Activated CD4-positive, alpha-beta T cell treated with anti-CD3 and anti-CD28 coated beads, Interleukin-2, amount 50 U/mL, for 16 hours (primary cell): ENCODE results near the gene RAB39A.
"Not testable (repeated sequence)": the region's sequence is repeated elsewhere in the genome, so short reads cannot be mapped to it uniquely, and the experiment has no call there.

Experiments
- DNase-seq: peaks from one replicate; pipeline ENCODE4 v3.0.0-alpha.2; 2020

Gene RAB39A, protein sequence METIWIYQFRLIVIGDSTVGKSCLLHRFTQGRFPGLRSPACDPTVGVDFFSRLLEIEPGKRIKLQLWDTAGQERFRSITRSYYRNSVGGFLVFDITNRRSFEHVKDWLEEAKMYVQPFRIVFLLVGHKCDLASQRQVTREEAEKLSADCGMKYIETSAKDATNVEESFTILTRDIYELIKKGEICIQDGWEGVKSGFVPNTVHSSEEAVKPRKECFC

DNA sequence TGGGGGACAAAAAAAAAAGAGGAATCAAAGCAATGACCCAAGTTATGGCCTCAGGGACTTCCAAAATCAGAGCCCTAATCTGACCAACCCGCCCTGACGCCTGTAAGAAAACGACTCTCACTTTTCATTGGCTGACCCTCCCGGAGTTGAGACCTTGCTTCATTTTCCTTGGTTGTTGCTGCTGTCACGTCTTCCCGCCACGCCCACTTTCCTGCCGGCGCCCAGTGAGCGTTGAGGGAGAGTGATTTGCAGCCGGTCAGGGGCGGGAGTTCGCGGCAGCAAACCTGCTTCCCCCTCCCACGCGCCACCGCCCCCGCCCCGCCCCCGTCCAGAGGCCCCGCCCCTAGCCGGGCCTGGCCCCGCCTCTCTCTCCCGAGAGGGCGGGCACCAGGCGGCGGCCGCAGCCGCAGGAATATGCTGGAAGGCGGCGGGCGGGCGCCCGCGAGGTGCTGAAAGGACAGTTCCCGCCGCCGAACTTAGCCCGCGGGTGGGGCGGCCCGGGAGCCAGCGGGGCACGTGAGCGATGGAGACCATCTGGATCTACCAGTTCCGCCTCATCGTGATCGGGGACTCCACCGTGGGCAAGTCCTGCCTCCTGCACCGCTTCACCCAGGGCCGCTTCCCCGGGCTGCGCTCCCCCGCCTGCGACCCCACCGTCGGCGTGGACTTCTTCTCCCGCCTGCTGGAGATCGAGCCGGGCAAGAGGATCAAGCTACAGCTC is at the start of gene RAB39A:
TSS of gene RAB39A (plus strand) at position 403 of the 721 bp plus-strand sequence. CDS start at position 524, 121 bp downstream.
- peak; percentile 91 for DNase-seq

DNA sequence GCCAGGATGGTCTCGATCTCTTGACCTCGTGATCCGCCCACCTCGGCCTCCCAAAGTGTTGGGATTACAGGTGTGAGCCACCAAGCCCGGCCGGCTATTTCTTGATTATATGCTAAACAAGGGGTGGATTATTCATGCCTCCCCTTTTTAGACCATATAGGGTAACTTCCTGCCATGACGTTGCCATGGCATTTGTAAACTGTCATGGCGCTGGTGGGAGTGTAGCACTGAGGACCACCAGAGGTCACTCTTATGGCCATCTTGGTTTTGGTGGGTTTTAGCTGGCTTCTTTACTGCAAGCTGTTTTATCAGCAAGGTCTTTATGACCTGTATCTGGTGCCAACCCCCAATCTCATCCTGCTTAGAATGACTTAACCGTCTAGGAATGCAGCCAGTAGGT is 46.8 kb upstream of the RAB39A start:
- DNase-seq: not testable (repeated sequence)

DNA sequence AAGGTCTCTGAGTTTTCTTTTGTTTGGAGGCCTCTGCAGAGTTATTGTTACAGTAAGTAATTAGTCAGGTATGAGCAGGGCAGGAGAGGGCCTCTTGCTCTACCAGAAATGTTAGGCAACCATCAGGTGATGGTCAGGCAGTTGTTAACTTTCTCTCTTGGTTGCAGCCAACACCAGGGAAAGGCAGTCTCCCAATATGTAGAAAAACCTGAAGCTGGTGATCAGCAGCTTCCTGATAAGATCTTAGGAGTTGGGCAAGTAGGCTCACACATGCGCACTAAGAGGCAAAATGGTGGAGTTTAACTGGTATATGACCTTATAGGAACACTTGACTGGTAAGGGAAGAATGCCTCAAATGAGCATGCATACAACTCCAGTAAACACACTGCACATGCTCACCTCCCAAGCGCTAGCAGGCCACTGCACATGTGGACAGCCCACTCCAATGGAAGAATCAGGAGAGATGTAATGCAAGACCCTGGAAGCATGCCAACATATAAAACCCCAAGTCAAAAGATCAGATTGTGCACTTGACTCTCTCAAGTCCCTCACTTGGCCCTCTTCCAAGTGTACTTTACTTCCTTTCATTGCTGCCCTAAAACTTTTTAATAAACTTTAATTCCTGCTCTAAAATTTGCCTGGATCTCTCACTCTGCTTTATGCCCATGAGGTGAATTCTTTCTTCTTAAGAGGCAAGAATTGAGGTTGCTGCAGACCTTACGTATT is 46.0 kb upstream of the RAB39A start:
- DNase-seq: no peak

DNA sequence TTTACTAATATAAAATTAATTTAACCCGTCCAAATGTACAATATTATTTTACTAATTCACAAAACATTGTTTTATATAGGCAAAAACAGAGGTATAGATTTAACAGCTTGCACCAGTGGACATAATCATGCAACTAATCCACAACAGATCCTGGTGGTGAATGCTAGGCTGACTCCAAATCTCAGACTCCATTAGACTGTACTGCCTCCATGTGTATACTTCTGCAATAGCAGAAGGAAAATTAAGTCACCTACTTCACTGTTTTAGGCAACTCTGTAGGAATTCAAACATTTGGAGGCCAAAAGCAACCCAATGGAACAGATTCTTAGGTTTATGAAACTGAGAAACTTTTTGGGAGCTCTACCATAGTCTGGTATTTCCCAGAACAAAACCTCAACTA is 30.0 kb upstream of the RAB39A start:
- peak; percentile 18 for DNase-seq

DNA sequence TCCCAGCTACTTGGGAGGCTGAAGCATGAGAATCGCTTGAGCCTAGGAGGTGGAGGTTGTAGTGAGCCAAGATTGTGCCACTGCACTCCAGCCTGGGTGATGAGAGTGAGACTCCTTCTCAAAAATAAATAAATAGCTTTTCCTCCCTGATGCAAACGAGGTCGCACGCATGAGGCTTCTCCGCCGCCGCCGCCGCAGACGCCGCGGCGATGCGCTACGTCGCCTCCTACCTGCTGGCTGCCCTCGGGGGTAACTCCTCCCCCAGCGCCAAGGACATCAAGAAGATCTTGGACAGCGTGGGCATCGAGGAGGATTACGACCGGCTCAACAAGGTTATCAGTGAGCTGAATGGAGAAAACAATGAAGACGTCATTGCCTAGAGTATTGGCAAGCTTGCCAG is 20.0 kb upstream of the RAB39A start:
- DNase-seq: no peak

DNA sequence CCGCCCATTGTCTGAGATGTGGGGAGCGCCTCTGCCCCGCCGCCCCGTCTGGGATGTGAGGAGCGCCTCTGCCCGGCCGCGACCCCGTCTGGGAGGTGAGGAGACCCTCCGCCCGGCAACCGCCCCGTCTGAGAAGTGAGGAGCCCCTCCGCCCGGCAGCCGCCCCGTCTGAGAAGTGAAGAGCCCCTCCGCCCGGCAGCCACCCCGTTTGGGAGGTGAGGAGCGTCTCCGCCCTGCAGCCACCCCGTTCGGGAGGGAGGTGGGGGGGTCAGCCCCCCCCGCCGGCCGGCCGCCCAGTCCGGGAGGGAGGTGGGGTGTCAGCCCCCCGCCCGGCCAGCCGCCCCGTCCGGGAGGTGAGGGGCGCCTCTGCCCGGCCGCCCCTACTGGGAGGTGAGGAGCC is 15.8 kb upstream of the RAB39A start:
- not testable (repeated sequence) for DNase-seq

DNA sequence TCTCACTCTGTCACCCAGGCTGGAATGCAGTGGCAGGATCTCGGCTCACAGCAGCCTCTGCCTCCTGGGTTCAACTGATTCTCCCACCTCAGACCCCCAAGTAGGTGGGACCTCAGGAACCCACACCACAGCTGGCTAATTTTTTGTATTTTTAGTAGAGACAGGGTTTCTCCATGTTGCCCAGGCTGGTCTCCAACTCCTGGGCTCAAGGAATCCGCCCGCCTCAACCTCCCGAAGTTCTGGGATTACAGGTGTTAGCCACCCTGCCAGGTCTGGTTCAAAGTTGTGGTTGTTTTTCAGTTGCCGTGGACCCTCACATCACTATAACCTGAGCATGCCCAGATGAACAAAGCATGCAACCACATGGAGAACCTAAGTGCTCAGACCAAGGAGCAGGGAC is 13.0 kb upstream of the RAB39A start:
- DNase-seq: no peak

DNA sequence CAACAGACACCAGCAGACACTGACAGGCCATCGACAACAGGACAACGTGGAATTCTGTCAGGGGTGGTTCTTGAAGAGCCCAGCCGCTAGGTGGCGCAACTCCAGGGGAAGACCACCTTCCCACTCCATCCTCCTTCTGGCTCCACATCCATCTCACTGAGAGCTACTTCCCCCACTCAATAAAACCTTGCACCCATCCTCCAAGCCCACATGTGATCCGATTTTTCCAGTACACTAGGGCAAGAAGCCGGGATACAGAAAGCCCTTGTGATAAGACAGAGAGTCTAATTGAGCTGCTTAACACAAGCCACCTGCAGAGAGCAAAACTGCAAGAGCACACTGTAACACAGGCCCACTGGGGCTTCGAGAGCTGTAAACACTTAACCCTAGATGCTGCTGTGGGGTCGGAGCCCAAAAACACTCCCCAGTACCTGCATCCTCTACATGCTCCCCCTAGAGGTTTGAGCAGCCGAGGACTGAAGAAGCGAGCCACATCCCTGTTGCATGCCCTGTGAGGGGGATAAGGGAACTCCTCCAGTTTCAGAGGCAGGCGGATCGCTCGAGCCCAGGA is 11.5 kb upstream of the RAB39A start:
- DNase-seq: peak; percentile 30

DNA sequence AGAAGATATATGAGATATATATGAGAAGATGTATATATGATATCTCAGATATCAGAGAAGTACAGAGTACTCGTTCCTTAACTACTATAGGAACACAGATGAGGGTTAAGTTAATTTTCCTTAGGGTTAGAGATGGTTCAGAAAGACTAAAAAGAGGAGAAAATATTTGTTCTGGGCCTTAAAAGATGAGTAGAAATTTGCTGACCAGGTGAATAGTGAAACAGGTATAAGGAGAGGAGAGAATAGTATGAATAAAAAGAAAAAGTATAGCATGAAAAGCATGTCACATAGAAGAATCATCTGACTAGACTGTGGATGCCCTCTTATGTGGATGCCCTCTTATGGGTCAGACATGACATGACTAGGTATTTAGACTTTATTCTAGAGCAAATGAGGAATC is 6.3 kb upstream of the RAB39A start:
- no peak for DNase-seq

DNA sequence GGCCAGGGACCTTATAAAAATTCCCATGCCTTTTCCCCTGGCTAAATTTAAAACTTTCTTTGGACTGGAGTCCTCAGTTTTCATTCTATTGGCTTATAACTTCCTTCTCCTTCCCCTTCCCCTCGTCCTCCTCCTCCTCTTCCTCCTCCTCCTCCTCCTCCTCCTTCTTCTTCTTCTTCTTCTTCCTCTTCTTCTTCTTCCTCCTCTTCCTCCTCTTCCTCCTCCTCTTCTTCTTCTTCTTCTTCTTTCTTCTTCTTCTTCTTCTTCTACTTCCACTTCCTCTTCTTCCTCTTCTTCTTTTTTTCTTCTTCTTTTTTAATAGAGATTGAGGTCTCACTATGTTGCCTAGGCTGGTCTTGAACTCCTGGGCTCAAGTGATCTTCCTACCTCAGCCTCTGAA is 4.7 kb upstream of the RAB39A start:
- DNase-seq: not testable (repeated sequence)

DNA sequence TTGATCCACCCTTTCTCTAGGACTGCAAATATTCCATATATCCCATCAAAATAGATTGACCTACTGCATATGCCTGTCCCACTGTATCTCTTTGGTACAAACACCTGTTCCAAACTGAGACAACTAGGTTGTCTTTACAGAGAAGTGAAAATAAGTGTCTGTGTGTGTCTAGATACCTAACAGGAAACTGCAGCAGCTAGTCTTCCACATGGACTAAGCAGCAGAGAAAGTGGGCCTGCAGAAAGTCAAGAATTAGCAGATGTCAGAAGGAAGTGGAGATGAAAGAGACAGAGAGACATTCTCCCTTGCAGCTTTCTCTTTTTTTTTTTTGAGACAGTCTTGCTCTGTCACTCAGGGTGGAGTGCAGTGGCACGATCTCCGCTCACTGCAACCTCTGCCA is 3.9 kb upstream of the RAB39A start:
- DNase-seq: no peak

DNA sequence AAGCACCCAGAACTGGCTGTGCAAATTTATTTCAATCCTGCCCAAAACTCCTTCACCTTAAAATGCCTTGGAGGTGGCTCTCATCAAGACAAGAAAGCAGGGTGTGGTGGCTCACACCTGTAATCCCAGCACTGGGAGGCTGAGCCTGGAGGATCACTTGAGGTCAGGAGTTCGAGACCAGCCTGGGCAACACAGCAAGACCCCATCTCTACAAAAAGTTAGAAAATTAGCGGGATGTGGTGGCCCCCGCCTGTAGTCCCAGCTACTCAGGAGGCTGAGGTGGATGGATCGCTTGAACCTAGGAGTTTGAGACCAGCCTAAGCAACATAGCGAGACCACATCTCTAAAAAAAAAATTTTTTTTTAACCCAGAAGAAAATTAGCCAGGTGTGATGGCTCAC is 689 bp upstream of the RAB39A start:
- no peak for DNase-seq

DNA sequence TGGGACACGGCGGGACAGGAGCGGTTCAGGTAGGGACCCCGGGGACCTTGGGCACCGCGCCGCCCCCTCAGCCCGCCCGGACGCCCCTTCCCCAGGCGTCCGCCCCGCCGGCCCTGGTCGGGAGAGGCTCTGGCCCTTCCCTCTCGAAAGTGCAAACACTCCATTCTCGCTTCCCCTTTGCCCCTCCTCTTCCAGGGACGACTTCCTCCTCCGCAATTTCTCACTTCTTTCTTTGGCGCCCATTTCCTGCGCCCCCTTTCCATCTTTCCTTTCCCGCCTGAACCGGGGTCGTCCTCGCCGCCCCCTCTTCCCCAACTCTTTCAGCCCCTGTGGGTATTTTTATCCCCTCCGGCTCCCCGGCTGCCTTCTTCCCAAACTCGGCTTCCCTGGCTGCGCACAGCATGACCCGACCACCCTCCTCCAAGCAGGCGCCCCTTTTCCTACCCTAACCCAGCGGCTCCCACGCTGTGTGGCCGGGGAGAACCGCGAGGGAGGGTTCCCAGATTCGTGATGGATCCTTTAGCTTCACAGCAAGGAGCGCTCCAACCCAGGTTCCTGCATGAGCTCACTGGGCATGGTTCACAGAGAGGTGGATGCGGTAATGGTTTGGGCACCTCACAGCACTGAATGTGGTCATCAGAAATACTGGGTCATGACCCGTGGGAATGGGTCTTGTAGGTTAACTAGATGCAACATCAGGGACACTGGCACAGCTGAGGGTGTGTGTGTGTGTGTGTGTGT is 689 bp downstream of the RAB39A start:
- DNase-seq: peak; percentile 8

DNA sequence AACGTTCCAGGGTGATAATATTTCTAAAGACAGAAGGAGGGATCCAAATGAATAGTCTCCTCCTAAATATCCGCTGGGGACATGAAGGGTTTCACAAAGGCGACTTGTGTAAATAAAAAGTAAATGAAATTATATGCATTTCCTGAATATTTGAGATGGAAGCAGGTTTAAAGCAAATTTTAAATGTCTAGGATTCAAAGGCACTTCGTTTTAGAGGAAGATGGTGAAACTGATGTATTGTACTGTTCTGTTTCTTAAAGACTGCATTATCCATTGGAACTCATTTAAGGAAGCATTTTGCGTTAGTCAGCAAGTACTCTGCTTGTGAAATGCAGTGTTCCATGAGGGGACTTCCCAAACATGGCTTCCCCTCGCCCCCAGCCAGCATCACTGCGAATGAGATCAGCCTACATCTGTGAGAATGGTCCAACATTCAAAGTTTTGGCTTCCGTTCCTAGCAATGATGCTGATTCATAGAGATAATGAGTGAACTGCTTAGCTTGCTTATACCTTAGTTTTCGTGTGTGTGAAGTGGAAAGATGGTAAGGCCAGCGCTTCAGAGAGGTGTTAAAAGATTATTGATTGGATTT is 1.5 kb downstream of the RAB39A start:
- DNase-seq: peak; percentile 25

DNA sequence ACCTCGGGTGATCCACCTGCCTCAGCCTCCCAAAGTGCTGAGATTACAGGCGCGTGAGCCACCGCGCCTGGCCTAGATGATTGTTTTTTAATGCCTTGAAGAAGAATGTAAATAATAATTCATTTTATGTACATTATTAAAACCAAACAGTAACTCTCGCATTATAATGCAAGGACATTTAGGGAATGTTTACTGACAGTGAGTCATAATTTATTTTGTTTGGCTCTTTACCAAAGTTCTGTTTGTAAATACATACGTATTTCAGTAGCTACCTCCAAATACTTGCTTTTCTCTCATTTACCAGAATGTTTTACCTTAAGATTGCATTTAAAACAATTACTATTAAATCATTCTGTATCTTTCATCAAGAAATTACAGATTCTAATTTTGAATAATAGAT is 3.0 kb downstream of the RAB39A start:
- DNase-seq: no peak

DNA sequence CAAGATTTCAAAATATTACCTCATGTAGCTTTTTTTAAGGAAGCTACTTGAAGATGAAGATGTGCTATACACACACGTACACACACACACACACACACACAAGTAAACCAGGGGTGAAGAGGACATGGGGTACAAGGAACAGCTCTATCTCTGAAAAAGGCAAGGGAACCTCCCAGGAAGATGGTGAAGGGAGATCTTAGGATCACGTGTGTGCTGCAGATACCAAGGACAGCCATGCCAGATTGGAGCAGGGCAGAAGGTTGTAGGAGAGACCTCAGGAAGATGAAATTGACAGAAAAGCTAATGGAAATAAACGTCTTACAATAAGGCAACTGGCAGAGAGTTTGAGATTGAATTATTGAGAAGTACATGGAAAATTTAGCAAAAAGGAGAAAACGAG is 19.7 kb downstream of the RAB39A start:
- DNase-seq: no peak

DNA sequence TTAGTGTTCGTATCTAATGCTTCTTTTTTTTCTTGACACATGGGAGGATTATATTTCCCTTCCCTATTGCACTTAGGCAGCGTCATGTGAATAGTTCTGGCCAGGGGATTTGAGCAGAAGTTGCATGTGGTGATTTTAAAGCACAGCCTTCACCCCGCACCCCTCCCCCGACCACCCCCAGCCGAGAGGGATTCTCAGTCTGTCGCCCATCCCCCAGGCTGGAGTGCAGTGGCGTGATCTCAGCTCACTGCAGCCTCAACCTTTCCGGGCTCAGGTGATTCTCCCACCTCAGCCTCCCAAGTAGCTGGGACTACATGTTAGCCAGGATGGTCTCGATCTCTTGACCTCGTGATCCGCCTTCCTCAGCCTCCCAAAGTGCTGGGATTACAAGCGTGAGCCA is 20.1 kb downstream of the RAB39A start:
- DNase-seq: not testable (repeated sequence)

DNA sequence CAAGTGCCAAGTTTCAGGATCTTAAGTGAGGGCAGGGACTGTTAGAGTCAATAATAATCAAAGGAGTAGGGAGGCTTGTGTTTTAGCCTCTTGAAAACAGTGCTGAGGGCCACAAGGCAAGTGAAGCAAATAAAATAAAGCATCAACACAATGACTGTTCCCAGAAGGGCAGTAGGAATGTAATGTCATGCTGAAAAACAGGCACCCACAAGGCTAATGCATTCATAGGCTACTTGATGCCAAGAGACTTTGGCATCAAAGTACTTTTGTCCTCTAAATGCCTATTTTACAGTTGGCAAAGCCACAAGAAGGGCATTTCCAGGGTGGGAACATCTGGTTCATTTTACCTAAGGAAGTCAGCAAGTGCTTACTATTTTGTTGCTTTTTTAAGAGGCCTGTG is 22.9 kb downstream of the RAB39A start:
- no peak for DNase-seq

DNA sequence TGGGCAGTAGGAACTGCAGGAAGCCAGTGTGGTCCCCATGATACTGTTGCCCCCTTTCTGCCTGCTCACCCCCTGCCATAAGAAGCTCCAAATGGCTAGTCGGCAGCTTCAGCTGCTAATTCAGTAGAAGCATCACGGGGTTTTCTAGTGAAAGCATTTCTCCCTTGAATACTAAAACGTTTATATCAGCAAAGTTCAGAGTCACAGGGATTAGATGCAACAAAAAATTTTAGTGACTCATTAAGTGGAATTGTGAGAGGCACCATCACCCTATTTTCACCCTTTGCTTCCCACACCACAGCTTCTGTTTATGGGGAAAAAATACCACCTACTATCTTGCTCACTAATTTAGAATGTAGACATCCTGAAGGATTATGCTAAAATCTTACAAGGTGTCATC is 25.2 kb downstream of the RAB39A start:
- DNase-seq: no peak

DNA sequence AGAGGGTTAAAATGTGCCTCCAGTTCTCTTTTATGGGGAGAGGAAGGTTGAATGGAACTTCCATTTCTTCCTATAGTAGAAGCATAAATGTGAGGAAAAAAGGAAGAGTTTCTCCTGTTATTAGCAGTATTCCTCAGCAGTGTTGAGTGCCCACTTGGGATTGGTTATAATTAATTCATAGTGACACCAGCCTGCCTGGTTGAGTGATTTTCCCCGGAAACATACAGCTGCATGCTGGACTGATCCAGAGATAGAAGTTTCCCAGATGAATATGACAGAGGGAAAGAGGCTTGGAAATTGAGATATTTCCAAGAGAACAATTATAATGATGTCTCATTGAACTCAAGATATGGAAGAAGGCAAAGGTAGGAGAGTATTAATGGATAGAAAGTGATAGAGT is 28.3 kb downstream of the RAB39A start:
- no peak for DNase-seq

DNA sequence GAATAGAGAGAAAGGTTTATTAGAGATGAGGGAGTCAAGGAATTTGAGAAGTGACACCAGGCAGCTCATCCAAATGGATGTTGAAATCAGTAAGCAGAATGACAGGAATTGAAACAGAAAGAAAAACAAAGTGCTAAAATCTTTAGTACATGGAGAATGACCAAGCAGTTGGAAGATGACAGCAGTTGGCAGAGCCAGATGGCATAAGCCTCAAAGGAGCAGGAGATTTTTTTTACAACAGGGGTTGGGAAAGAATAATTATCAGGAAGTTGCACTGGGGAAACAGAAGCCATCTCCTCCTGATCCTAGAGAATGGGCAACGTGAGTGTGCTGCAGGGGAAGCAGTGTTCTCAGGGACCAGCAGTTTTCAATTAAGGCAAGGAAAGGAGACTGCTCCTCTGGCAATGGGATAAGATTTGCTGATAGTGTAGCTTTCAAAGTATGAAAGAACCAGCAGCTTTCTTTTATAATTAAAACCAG is 28.9 kb downstream of the RAB39A start:
- DNase-seq: peak; percentile 13

DNA sequence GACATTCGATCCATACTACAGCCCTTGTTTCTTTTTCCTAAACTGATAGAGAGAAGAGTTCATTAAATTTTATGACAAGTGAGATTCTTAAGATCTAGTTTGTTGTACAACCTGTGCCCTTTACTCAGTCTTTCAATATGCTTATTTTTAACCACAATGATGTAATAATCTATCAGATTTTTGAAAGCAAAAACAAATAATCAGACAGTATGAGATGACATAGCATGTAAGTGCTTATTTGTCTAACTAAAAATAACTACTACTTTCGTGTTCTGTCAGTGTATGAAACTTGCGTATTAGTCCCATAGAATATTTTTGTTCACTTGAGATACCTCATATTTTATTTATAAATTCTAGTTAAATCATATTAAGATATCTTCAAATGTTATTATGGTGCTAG is 33.2 kb downstream of the RAB39A start:
- no peak for DNase-seq

DNA sequence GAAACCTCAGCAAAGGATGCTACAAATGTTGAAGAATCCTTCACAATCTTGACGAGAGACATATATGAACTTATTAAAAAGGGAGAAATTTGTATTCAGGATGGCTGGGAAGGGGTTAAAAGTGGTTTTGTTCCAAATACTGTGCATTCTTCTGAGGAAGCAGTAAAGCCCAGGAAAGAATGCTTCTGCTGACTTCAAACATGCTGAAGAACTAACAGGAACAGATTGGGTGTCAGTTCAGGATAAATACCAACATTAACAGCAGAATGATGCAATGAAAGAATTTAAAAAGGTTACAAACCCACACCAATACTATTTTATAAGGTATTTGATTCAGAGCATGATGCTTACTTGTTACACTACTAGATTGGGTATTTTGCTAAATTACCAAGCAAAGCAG is 33.9 kb downstream of the RAB39A start:
- no peak for DNase-seq
